ENCODE results near the gene GABRP.

GABRP gene

DNA sequence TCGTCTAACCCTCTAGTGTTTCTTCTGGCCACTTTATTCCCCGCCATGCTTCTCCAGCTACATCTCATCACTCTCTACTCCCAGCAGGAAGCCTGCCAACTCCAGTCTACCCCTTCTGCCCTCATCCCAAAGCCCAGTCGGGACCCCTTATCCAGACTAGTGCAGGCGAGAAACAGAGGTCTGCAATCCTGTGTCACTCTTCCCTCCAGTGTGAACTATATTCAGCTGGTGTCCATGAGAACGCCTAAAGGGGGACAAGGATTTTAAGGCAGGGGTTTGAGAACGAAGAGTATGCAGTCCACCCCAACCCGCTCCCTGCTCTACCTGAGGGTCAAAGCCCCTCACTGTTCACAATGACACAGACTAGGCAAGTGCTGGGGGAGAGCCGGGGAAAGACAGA is 41.7 kb upstream of the GABRP start:
- no peak overlapping the region for H3K4me3 ChIP-seq (ENCODE audit: low read depth, low read length)
- DNase-seq (ENCODE audit: low read depth): no peak
- TF ChIP-seq, protein P1, sequence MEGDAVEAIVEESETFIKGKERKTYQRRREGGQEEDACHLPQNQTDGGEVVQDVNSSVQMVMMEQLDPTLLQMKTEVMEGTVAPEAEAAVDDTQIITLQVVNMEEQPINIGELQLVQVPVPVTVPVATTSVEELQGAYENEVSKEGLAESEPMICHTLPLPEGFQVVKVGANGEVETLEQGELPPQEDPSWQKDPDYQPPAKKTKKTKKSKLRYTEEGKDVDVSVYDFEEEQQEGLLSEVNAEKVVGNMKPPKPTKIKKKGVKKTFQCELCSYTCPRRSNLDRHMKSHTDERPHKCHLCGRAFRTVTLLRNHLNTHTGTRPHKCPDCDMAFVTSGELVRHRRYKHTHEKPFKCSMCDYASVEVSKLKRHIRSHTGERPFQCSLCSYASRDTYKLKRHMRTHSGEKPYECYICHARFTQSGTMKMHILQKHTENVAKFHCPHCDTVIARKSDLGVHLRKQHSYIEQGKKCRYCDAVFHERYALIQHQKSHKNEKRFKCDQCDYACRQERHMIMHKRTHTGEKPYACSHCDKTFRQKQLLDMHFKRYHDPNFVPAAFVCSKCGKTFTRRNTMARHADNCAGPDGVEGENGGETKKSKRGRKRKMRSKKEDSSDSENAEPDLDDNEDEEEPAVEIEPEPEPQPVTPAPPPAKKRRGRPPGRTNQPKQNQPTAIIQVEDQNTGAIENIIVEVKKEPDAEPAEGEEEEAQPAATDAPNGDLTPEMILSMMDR (IDR thresholded peaks at IDR 0.05; ENCODE audit: low read depth, low read length, missing control alignments): no peak

DNA sequence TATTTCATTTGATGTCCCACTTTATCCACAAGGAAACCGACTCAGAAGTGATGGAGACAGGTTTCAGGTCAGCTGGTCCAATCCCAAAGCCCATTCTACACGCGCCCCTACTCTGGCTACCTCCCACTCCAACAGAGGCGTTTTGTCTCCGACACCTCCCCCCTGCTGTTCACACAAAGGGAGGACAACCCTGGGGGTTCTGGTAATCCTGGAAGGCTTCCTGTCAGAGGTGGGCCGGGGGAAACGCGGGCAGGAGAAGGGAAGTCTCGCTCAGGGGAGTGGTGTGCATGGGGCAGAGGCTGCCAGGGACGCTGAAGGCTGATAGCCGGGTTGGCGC is 39.7 kb upstream of the GABRP start:
- no peak for DNase-seq (ENCODE audit: low read depth)
- TF ChIP-seq, protein P1 (IDR thresholded peaks at IDR 0.05; ENCODE audit: low read depth, low read length, missing control alignments): no peak
- no peak overlapping the region for H3K4me3 ChIP-seq (ENCODE audit: low read depth, low read length)

DNA sequence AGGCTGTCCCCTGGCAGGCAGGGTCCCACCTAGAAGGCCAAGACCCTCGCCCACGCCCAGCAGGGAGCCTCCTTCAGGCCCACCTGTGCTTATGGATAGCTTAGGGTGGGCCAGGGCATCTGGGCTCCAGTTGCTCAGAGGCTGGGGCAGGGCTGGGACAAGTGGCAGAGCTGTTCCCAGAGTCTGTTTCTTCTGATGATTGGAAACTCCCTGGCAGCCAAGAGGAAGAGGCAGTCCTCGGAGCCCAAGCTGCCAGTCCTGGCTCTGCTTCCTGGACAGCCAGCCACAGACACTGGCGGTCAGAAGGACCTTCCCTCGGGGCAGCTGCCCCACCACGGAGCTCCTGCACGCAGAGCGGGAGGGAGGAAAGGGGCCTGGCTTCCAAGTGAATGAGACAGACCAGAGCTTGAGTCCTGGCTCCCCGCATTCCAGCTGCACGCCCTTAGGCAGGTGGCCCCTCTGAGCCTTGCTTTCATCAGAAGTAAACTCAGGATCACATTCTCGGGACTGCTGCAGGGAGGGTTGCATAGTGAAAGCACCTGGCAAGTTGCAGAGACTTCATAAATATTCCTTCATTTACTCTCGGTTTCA is 37.9 kb upstream of the GABRP start:
- no peak overlapping the region for H3K4me3 ChIP-seq (ENCODE audit: low read depth, low read length)
- DNase-seq (ENCODE audit: low read depth): no peak
- TF ChIP-seq, protein P1 (IDR thresholded peaks at IDR 0.05; ENCODE audit: low read depth, low read length, missing control alignments): no peak

DNA sequence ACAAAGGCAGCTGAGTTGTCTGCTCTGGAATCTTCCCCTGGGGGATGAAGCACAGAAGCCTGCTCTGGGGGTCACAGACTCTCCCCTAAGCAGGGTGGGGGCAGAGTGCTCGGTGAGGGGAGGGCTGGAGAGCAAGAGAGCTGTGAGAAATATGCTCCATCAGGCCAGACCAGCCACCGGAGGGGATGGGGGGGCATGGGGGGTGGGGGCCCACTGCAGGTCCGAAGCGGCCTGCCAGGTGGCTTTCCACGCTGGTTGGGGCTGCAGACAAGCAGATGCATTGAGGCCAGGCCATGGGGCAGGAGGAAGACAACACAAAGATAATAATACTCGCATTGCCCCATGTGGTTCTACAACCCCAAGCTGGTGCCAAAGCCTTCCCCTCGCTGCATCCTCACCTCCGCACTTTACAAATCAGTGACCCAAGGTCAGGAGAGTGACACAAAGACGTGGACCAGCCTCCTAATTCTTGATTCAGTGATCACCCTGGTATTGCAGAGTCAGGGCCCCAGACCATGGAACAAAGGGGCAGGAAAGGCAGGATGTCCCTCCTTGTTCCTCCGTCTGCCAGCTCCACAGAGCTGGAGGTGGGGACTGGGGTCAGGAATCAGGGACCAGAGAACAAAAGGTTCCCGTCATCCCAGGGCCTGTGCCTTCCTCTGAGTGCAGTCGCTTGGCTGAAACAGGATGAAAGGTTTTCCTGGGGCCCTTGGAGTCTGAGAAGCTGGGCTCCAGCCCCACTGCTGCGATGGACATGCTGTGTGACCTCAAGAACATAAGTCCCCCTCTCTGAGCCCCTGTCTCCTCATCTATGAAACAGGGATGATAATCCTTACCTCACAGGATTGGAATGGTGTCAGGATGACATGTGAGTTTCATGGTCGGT is 37.2 kb upstream of the GABRP start:
- no peak for DNase-seq (ENCODE audit: low read depth)
- no peak overlapping the region for H3K4me3 ChIP-seq (ENCODE audit: low read depth, low read length)
- TF ChIP-seq, protein P1 (IDR thresholded peaks at IDR 0.05; ENCODE audit: low read depth, low read length, missing control alignments): no peak

DNA sequence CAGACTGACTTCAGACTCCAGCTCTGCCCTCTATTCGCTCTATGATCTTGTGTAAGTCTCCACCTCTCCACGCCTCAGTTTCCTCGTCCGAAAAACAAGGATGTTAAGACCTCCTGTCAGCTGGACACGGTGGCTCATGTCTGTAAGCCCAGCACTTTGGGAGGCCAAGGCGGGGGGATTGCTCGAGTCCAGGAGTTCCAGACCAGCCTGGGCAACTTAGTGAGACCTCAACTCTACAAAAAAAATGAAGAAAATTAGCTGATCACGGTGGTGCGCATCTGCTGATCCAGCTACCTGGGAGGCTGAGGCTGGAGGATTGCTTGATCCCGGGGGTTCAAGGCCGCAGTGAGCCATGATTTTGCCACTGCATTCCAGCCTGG is 36.6 kb upstream of the GABRP start:
- TF ChIP-seq, protein P1 (IDR thresholded peaks at IDR 0.05; ENCODE audit: low read depth, low read length, missing control alignments): no peak
- DNase-seq (ENCODE audit: low read depth): no peak
- H3K4me3 ChIP-seq (ENCODE audit: low read depth, low read length): no peak overlapping the region

DNA sequence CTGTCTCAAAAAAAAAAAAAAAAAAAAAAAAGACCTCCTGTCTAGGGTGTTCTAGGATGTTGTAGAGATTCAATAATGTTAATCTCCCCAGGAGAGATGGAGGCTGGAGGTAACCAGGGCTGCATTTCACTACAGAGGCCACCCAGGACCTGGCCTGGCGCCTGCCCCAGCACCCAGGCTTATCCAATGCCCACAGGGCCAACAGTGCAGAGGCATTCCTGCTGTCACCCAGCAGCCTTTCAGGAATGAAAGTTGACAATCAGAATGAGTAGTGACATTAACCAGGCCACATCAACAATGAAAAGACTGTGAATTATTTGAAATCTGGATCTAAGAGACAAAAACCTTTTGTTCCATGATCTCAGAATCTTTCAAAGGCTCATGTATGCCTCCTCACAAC is 36.2 kb upstream of the GABRP start:
- no peak for DNase-seq (ENCODE audit: low read depth)
- TF ChIP-seq, protein P1 (IDR thresholded peaks at IDR 0.05; ENCODE audit: low read depth, low read length, missing control alignments): no peak
- H3K4me3 ChIP-seq (ENCODE audit: low read depth, low read length): no peak overlapping the region

DNA sequence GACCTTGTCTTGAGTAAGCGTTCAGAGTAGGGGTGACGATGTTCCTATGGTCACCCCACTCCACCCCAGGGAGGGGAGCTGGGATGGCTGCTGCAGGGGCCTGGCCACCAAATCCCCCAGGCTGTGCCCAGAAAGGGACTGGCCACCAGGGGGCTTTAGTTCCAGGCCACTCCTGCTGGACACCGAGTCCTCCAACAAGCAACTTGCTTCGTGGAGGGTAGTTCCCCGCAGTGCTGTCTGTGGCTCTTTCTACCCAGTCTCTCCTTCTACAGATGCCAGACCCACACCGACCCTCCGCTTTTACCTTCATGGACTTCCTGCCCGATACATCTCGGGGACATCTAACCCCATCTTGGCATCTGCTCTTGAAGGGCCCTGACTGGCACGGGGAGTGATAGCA is 35.7 kb upstream of the GABRP start:
- H3K4me3 ChIP-seq (ENCODE audit: low read depth, low read length): no peak overlapping the region
- TF ChIP-seq, protein P1 (IDR thresholded peaks at IDR 0.05; ENCODE audit: low read depth, low read length, missing control alignments): no peak
- no peak for DNase-seq (ENCODE audit: low read depth)
